ENCODE measurements around the gene CSNK1G1.

Gene CSNK1G1

GRCh38 chr15:64340355-64340754 lies 15.6 kb downstream of the CSNK1G1 start:
- H2AK5ac ChIP-seq (ENCODE audit: low read depth, low read length), result no peak overlapping the region
- WGBS, 2 donors (ENCODE audit: extremely low coverage in 2 of 2, insufficient read length in 2 of 2, insufficient replicate concordance in 1 of 2), result no CpG with 5 or more reads among the region's 1 CpG

GRCh38 chr15:64337761-64338160 lies 18.2 kb downstream of the CSNK1G1 start:
- H3K36me3 ChIP-seq (replicated peaks in 1 of 2; ENCODE audit: control insufficient read depth in 2 of 2, insufficient read depth in 2 of 2, low read length in 2 of 2), result peaks cover 2 to 36% of the 10 kb centered on the region in 2 donors
- no peaks in the 10 kb centered on the region for H3K27me3 ChIP-seq (ENCODE audit: control insufficient read depth in 3 of 3, insufficient read depth in 3 of 3, low read depth in 1 of 3, low read length in 3 of 3)
- H3K4me1 ChIP-seq (ENCODE audit: control insufficient read depth in 2 of 2, insufficient read depth in 1 of 2, low read depth in 1 of 2, low read length in 2 of 2), result no peaks in the 10 kb centered on the region
- H2AK5ac ChIP-seq (ENCODE audit: low read depth, low read length), result no peak overlapping the region
- no peak for DNase-seq (ENCODE audit: low spot score)
- H3K9me3 ChIP-seq (replicated peaks in 1 of 2; ENCODE audit: control insufficient read depth in 2 of 2, insufficient read depth in 1 of 2, low read depth in 1 of 2, low read length in 2 of 2), result no peaks in the 10 kb centered on the region
- no peak overlapping the region for H2BK15ac ChIP-seq (ENCODE audit: low read length)
- H3K14ac ChIP-seq (ENCODE audit: low read length), result no peak overlapping the region
- no peak overlapping the region for H2BK12ac ChIP-seq (ENCODE audit: low read length)
- H2BK120ac ChIP-seq (ENCODE audit: low read depth, low read length), result no peak overlapping the region
- H4K91ac ChIP-seq (ENCODE audit: low read depth, low read length, poor library complexity), result no peak overlapping the region
- H2BK5ac ChIP-seq (ENCODE audit: low read length), result no peak overlapping the region
- no peak overlapping the region for H3K27ac ChIP-seq (replicated peaks; ENCODE audit: low read length)
- no peak overlapping the region for H3K4ac ChIP-seq (ENCODE audit: low read length)
- no peak overlapping the region for H2AFZ ChIP-seq (ENCODE audit: low read length)
- H3K4me2 ChIP-seq (ENCODE audit: insufficient read depth, low read length, poor library complexity, severe bottlenecking), result no peak overlapping the region
- no CpG with 5 or more reads among the region's 2 CpGs for WGBS, 2 donors (ENCODE audit: extremely low coverage in 2 of 2, insufficient read length in 2 of 2, insufficient replicate concordance in 1 of 2)
- H3K4me3 ChIP-seq (ENCODE audit: low read length in 2 of 2), result no peak overlapping the region
- peaks cover 2% of the 10 kb centered on the region for H3K79me1 ChIP-seq (ENCODE audit: low read depth, low read length)
- H3K18ac ChIP-seq (ENCODE audit: low read length), result no peak overlapping the region
- H4K8ac ChIP-seq (ENCODE audit: low read depth, low read length), result no peak overlapping the region
- H3K9ac ChIP-seq (ENCODE audit: low read depth, low read length, poor library complexity), result no peak overlapping the region
- H3K23ac ChIP-seq (ENCODE audit: low read depth, low read length, poor library complexity), result no peak overlapping the region

More at GRCh38 chr15:64340355-64340754, 15.6 kb downstream of the CSNK1G1 start:
- no peak overlapping the region for H3K14ac ChIP-seq (ENCODE audit: low read length)
- no peak overlapping the region for H2BK12ac ChIP-seq (ENCODE audit: low read length)
- no peak overlapping the region for H4K91ac ChIP-seq (ENCODE audit: low read depth, low read length, poor library complexity)
- H2BK15ac ChIP-seq (ENCODE audit: low read length), result no peak overlapping the region
- no peak overlapping the region for H3K27ac ChIP-seq (replicated peaks; ENCODE audit: low read length)
- H3K4ac ChIP-seq (ENCODE audit: low read length), result no peak overlapping the region
- H2BK120ac ChIP-seq (ENCODE audit: low read depth, low read length), result no peak overlapping the region
- H3K4me3 ChIP-seq (ENCODE audit: low read length in 2 of 2), result no peak overlapping the region
- H3K4me2 ChIP-seq (ENCODE audit: insufficient read depth, low read length, poor library complexity, severe bottlenecking), result no peak overlapping the region
- H2BK5ac ChIP-seq (ENCODE audit: low read length), result no peak overlapping the region
- H3K9me3 ChIP-seq (replicated peaks in 1 of 2; ENCODE audit: control insufficient read depth in 2 of 2, insufficient read depth in 1 of 2, low read depth in 1 of 2, low read length in 2 of 2), result no peaks in the 10 kb centered on the region
- H3K79me1 ChIP-seq (ENCODE audit: low read depth, low read length), result no peaks in the 10 kb centered on the region
- no peak for DNase-seq (ENCODE audit: low spot score)
- H3K27me3 ChIP-seq (ENCODE audit: control insufficient read depth in 3 of 3, insufficient read depth in 3 of 3, low read depth in 1 of 3, low read length in 3 of 3), result no peaks in the 10 kb centered on the region
- no peaks in the 10 kb centered on the region for H3K4me1 ChIP-seq (ENCODE audit: control insufficient read depth in 2 of 2, insufficient read depth in 1 of 2, low read depth in 1 of 2, low read length in 2 of 2)
- H4K8ac ChIP-seq (ENCODE audit: low read depth, low read length), result no peak overlapping the region
- H3K23ac ChIP-seq (ENCODE audit: low read depth, low read length, poor library complexity), result no peak overlapping the region
- no peak overlapping the region for H3K18ac ChIP-seq (ENCODE audit: low read length)
- peaks cover 0 to 29% of the 10 kb centered on the region in 2 donors for H3K36me3 ChIP-seq (replicated peaks in 1 of 2; ENCODE audit: control insufficient read depth in 2 of 2, insufficient read depth in 2 of 2, low read length in 2 of 2)
- H3K9ac ChIP-seq (ENCODE audit: low read depth, low read length, poor library complexity), result no peak overlapping the region
- H2AFZ ChIP-seq (ENCODE audit: low read length), result no peak overlapping the region

- Histone ChIP-seq H3K79me1 (ENCODE audit: low read depth, low read length) (peaks cover 2% of the 10 kb centered on the region), H3K14ac (ENCODE audit: low read length) (no peak overlapping the region), H2BK5ac (ENCODE audit: low read length) (no peak overlapping the region), H2AK5ac (ENCODE audit: low read depth, low read length) (no peak overlapping the region), H3K23ac (ENCODE audit: low read depth, low read length, poor library complexity) (no peak overlapping the region), H2BK120ac (ENCODE audit: low read depth, low read length) (no peak overlapping the region), H3K18ac (ENCODE audit: low read length) (no peak overlapping the region), H3K27ac (replicated peaks; ENCODE audit: low read length) (no peak overlapping the region), H2AFZ (ENCODE audit: low read length) (no peak overlapping the region), H4K91ac (ENCODE audit: low read depth, low read length, poor library complexity) (no peak overlapping the region), H3K4ac (ENCODE audit: low read length) (no peak overlapping the region), H2BK15ac (ENCODE audit: low read length) (no peak overlapping the region), H3K4me2 (ENCODE audit: insufficient read depth, low read length, poor library complexity, severe bottlenecking) (no peak overlapping the region), H3K4me3 (ENCODE audit: low read length in 2 of 2) (no peak overlapping the region), H3K27me3 (ENCODE audit: control insufficient read depth in 3 of 3, insufficient read depth in 3 of 3, low read depth in 1 of 3, low read length in 3 of 3) (no peaks in the 10 kb centered on the region), H4K8ac (ENCODE audit: low read depth, low read length) (no peak overlapping the region), H3K4me1 (ENCODE audit: control insufficient read depth in 2 of 2, insufficient read depth in 1 of 2, low read depth in 1 of 2, low read length in 2 of 2) (no peaks in the 10 kb centered on the region), H2BK12ac (ENCODE audit: low read length) (no peak overlapping the region), H3K36me3 (replicated peaks in 1 of 2; ENCODE audit: control insufficient read depth in 2 of 2, insufficient read depth in 2 of 2, low read length in 2 of 2) (peaks cover 2 to 12% of the 10 kb centered on the region in 2 donors), H3K9ac (ENCODE audit: low read depth, low read length, poor library complexity) (no peak overlapping the region), H3K9me3 (replicated peaks in 1 of 2; ENCODE audit: control insufficient read depth in 2 of 2, insufficient read depth in 1 of 2, low read depth in 1 of 2, low read length in 2 of 2) (no peaks in the 10 kb centered on the region)
- no peak for DNase-seq (ENCODE audit: low spot score)
- no CpG with 5 or more reads among the region's 9 CpGs for WGBS, 2 donors (ENCODE audit: extremely low coverage in 2 of 2, insufficient read length in 2 of 2, insufficient replicate concordance in 1 of 2)
These were observed 21.7 kb downstream of the CSNK1G1 start for GRCh38 chr15:64333986-64334929.

- Histone ChIP-seq H3K23ac (ENCODE audit: low read depth, low read length, poor library complexity) (no peak overlapping the region), H2BK12ac (ENCODE audit: low read length) (no peak overlapping the region), H3K36me3 (replicated peaks in 1 of 2; ENCODE audit: control insufficient read depth in 2 of 2, insufficient read depth in 2 of 2, low read length in 2 of 2) (peaks cover 2 to 12% of the 10 kb centered on the region in 2 donors), H3K79me1 (ENCODE audit: low read depth, low read length) (peaks cover 2% of the 10 kb centered on the region), H3K4me1 (ENCODE audit: control insufficient read depth in 2 of 2, insufficient read depth in 1 of 2, low read depth in 1 of 2, low read length in 2 of 2) (no peaks in the 10 kb centered on the region), H3K4me3 (ENCODE audit: low read length in 2 of 2) (no peak overlapping the region), H3K14ac (ENCODE audit: low read length) (no peak overlapping the region), H2AK5ac (ENCODE audit: low read depth, low read length) (no peak overlapping the region), H3K4me2 (ENCODE audit: insufficient read depth, low read length, poor library complexity, severe bottlenecking) (no peak overlapping the region), H3K27ac (replicated peaks; ENCODE audit: low read length) (no peak overlapping the region), H3K9ac (ENCODE audit: low read depth, low read length, poor library complexity) (no peak overlapping the region), H4K91ac (ENCODE audit: low read depth, low read length, poor library complexity) (no peak overlapping the region), H3K4ac (ENCODE audit: low read length) (no peak overlapping the region), H2BK120ac (ENCODE audit: low read depth, low read length) (no peak overlapping the region), H3K18ac (ENCODE audit: low read length) (no peak overlapping the region), H2AFZ (ENCODE audit: low read length) (no peak overlapping the region), H4K8ac (ENCODE audit: low read depth, low read length) (no peak overlapping the region), H2BK5ac (ENCODE audit: low read length) (no peak overlapping the region), H2BK15ac (ENCODE audit: low read length) (no peak overlapping the region), H3K27me3 (ENCODE audit: control insufficient read depth in 3 of 3, insufficient read depth in 3 of 3, low read depth in 1 of 3, low read length in 3 of 3) (no peaks in the 10 kb centered on the region), H3K9me3 (replicated peaks in 1 of 2; ENCODE audit: control insufficient read depth in 2 of 2, insufficient read depth in 1 of 2, low read depth in 1 of 2, low read length in 2 of 2) (no peaks in the 10 kb centered on the region)
- DNase-seq (ENCODE audit: low spot score), result no peak
- WGBS, 2 donors (ENCODE audit: extremely low coverage in 2 of 2, insufficient read length in 2 of 2, insufficient replicate concordance in 1 of 2), result no CpG with 5 or more reads among the region's 2 CpGs
These were observed 22.5 kb downstream of the CSNK1G1 start for GRCh38 chr15:64333516-64333915.

Measured in neuronal stem cell (in vitro differentiated cells).